Measurements from ENCODE around the gene ERVH48-1.
A peak's percentile ranks its signal among the peaks of the same experiment; 100 is the strongest.
"Not testable (repeated sequence)": the region's sequence is repeated elsewhere in the genome, so short reads cannot be mapped to it uniquely, and the experiment has no call there.

ERVH48-1 gene

DNA sequence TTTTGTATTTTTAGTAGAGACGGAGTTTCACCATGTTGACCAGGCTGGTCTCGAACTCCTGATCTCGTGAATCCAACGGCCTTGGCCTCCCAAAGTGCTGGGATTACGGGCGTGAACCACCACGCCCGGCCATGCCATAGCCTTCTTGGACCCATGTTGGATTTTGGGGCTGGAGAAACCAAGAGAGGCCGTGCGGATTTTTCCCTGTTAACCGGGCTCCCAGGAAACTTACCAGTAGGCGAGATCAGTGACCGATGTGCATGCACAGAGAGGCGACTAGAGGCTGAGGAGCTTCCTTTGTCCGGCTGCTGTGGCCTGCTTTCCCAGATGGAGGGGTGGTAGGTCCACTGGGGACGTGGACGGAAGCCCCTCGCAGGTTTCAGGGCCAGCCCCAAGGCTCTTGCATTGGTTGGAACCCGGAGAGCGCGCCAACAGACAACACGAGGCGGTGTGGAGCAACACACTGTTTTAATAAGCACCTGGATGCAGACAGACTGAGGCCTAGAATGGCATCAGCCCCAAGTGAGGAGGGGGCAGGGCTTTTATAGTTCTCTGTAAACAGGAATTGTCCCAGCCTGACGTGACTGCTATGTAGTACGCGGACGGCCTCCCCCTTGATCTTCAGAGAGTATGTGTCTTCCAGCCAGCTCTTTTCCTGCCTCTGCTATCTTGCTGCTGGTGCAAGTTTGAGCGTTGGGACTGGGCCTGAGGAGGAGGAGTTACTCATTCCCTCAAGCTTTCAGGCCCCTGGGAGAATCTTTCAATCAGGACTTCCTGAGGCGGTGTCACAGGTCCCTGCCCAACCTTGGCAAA is at the start of gene ERVH48-1:
Gene ERVH48-1, minus strand, starts transcription at position 517 of the 813 bp plus-strand sequence. CDS start 6,624 bp downstream, outside the sequence.
- no peak for DNase-seq (ENCODE audit: low spot score)

DNA sequence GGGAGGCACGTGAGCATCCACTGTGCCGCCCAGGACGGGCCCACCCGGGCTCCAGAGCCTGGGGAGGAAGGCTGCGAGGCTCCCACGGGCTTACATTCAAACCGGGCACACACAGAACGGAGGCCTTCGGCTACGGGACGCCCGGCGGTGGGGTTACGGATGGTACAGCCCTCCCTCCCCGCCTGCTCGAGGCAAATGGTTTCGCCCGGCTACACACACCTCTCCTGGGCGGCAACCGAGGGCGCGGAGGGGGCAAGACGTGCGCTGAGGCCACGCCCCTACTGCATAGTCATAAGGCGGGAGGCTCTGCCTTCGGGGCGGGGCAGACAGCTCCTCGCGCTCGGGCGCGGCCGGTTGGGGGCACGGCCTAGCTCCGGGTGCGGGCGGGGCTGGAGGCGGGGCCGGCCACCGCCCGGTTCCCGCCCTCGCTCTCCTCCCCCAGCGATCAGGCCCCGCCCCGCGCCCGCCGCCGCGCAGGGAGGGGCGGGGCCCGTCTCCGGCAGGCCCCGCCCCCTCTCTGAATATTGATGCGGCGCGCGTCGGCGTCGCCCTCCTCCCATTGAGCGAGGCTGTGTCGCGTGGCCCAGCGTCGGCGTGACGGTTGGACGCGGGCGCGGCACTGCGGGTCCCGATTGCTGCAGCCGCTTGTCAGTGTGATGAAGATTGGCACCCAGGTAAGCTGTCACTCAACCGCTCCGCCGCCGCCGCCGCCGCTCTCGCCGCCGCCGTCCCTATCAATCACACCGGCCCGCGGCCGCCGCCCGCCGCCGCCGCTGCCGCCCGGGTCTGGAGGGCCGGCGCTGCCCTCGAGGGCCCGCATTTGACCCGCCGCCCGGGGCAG is 48.8 kb upstream of the ERVH48-1 start, which contains the start of gene PKNOX1:
Gene PKNOX1, plus strand, starts transcription at position 572 of the 841 bp plus-strand sequence. CDS start 29,820 bp downstream, outside the sequence.
- DNase-seq (ENCODE audit: low spot score), result peak; percentile 100

- no peak for DNase-seq (ENCODE audit: low spot score)
Measured at GRCh38 chr21:42973309-42973990, 48.0 kb upstream of the ERVH48-1 start.

GRCh38 chr21:42971897-42972275 is 46.5 kb upstream of the ERVH48-1 start:
- DNase-seq (ENCODE audit: low spot score), result no peak

GRCh38 chr21:42970946-42971653 is 45.7 kb upstream of the ERVH48-1 start:
- no peak for DNase-seq (ENCODE audit: low spot score)

DNA sequence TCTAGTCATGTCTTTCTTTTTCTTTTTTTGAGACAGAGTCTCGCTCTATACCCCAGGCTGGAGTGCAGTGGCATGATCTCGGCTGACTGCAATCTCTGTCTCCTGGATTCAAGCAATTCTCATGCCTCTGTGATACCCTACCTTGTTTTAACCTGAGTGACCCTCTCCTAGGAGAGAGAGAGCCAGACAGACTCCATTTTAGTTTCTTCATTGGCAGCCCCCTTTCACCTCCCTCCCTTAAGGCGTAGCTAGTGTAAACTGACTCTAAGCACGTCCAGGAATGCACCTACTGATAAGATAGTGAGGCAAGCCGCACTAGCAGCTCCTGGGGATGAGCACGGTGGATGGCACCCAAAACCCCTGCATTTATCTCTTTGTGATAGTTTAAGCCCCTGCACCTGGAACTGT is 43.8 kb upstream of the ERVH48-1 start:
- no peak for DNase-seq (ENCODE audit: low spot score)

- not testable (repeated sequence) for DNase-seq (ENCODE audit: low spot score)
Measured at GRCh38 chr21:42967616-42968015, 42.2 kb upstream of the ERVH48-1 start.

DNA sequence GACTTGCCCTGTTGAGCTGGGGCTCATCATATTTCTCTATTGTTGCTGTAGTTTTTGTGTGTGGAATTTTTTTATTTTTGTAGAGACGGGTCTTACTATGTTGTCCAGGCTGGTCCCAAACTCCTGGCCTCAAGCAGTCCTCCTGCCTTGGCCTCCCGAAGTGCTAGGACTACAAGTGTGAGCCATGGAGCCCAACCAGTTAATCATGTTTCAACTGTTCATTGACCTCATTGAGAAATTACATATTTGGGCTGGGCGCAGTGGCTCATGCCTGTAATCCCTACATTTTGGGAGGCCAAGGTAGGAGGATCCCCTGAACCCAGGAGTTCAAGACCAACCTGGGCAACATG is 39.8 kb upstream of the ERVH48-1 start:
- DNase-seq (ENCODE audit: low spot score), result no peak

GRCh38 chr21:42964546-42965210 is 39.2 kb upstream of the ERVH48-1 start:
- DNase-seq (ENCODE audit: low spot score), result no peak

GRCh38 chr21:42964086-42964485 is 38.7 kb upstream of the ERVH48-1 start:
- DNase-seq (ENCODE audit: low spot score), result no peak

- DNase-seq (ENCODE audit: low spot score), result no peak
Measured at GRCh38 chr21:42962380-42963007, 37.1 kb upstream of the ERVH48-1 start.

DNA sequence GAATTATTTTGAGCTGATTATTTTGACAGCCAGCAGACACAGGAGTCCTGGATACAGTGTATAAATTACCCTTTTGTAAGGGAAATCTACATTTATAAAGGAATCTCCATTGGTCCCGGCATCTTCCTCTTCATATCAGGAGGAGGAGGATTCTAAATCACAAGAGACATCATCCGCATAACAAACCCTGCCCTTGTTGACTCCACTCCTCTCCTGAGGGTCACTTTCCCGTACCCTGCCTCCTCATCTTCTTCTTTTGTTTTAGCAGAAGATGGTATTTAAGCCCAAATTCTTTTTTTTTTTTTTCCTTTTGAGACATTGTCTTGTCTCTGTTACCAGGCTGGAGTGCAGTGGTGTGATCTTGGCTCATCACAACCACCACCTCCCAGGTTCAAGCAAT is 34.3 kb upstream of the ERVH48-1 start:
- no peak for DNase-seq (ENCODE audit: low spot score)

DNA sequence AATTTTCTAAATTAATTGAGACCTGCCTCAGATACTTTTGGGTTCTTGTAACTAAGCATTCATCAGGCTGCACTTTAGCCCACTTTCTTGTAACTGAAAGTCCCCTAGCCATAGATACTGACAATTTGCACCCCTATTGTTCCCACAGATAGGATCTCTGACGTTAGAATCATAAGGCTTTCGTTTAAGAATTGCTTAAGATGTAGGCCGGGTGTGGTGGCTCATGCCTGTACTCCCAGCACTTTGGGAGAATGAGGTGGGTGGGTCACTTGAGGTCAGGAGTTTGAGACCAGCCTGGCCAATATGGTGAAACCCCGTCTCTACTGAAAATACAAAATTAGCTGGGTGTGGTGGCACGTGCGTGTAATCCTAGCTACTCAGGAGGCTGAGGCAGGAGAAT is 32.7 kb upstream of the ERVH48-1 start:
- not testable (repeated sequence) for DNase-seq (ENCODE audit: low spot score)

GRCh38 chr21:42956824-42957630 is 31.6 kb upstream of the ERVH48-1 start:
- DNase-seq (ENCODE audit: low spot score), result no peak

- DNase-seq (ENCODE audit: low spot score), result not testable (repeated sequence)
Measured at GRCh38 chr21:42951193-42951592, 25.8 kb upstream of the ERVH48-1 start.

DNA sequence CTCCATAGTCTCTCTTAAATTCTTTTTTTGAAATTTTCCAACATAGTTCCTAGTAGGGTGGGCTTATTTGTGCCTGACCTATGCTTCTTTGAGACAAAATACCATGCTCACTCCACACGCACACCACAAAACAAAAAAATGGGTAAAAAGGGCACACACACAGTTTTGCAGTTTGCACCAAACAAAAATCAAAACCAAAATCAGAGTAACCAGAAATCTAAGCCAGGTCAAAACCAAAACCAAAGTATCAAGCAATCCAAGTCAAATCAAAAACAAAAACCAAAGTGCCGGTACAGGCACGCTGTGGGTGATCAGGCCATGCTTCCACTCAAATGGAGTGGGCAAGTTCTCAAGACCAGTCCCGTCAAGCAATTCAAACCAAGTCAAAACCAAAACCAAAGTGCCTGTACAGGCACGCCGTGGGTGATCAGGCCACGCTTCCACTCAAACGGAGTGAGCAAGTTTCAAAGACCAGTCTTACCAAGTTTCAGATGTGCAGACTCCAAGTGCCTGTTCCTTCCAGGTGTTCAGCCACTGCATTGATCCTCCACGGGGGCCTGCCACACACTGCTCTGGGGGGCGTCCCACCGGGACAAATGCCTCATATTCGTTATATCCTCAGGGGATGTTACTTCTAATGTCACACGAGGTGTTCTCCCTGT is 23.8 kb upstream of the ERVH48-1 start:
- not testable (repeated sequence) for DNase-seq (ENCODE audit: low spot score)

- DNase-seq (ENCODE audit: low spot score), result no peak
Measured at GRCh38 chr21:42942244-42942643, 16.8 kb upstream of the ERVH48-1 start.

- no peak for DNase-seq (ENCODE audit: low spot score)
Measured at GRCh38 chr21:42941696-42942085, 16.3 kb upstream of the ERVH48-1 start.

All from hematopoietic multipotent progenitor cell treated with erythropoietin and hydrocortisone succinate and interleukin-3 and kit ligand, for 17 days (in vitro differentiated cells).